ENCODE data around the gene PLEKHM2. TPM values are rescaled to one million over a fixed set of nuclear protein-coding genes. Genes with fewer than 3 reads are reported as not detected.

The PLEKHM2 gene
- total RNA-seq, 1 donor from 2014 or later: 70.4 TPM

- Mint-ChIP-seq H3K27ac (peak overlapping the region; percentile 24), H3K4me1 (ENCODE audit: low read depth) (peaks cover 1% of the 10 kb centered on the region), H3K4me3 (ENCODE audit: low read depth) (no peak overlapping the region), H3K27me3 (no peaks in the 10 kb centered on the region), H3K9me3 (ENCODE audit: low read depth) (no peaks in the 10 kb centered on the region), H3K36me3 (ENCODE audit: insufficient read depth) (peaks cover 8% of the 10 kb centered on the region)
- DNase-seq (ENCODE audit: low spot score, unreplicated experiment): no peak
- TF ChIP-seq, protein P1, sequence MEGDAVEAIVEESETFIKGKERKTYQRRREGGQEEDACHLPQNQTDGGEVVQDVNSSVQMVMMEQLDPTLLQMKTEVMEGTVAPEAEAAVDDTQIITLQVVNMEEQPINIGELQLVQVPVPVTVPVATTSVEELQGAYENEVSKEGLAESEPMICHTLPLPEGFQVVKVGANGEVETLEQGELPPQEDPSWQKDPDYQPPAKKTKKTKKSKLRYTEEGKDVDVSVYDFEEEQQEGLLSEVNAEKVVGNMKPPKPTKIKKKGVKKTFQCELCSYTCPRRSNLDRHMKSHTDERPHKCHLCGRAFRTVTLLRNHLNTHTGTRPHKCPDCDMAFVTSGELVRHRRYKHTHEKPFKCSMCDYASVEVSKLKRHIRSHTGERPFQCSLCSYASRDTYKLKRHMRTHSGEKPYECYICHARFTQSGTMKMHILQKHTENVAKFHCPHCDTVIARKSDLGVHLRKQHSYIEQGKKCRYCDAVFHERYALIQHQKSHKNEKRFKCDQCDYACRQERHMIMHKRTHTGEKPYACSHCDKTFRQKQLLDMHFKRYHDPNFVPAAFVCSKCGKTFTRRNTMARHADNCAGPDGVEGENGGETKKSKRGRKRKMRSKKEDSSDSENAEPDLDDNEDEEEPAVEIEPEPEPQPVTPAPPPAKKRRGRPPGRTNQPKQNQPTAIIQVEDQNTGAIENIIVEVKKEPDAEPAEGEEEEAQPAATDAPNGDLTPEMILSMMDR (IDR thresholded peaks at IDR 0.05; ENCODE audit: unreplicated experiment): no peak
Measured at GRCh38 chr1:15709226-15709625, 25.1 kb downstream of the PLEKHM2 start.

GRCh38 chr1:15712168-15712567 lies 28.0 kb downstream of the PLEKHM2 start:
- no peaks in the 10 kb centered on the region for H3K27me3 Mint-ChIP-seq
- DNase-seq (ENCODE audit: low spot score, unreplicated experiment): no peak
- H3K27ac Mint-ChIP-seq: no peak overlapping the region
- TF ChIP-seq, protein P1 (IDR thresholded peaks at IDR 0.05; ENCODE audit: unreplicated experiment): no peak
- H3K36me3 Mint-ChIP-seq (ENCODE audit: insufficient read depth): peaks cover 1% of the 10 kb centered on the region
- no peak overlapping the region for H3K4me3 Mint-ChIP-seq (ENCODE audit: low read depth)
- no peaks in the 10 kb centered on the region for H3K9me3 Mint-ChIP-seq (ENCODE audit: low read depth)
- H3K4me1 Mint-ChIP-seq (ENCODE audit: low read depth): no peaks in the 10 kb centered on the region

GRCh38 chr1:15714406-15715136 lies 30.5 kb downstream of the PLEKHM2 start:
- Mint-ChIP-seq H3K36me3 (ENCODE audit: insufficient read depth) (peaks cover 4% of the 10 kb centered on the region), H3K9me3 (ENCODE audit: low read depth) (no peaks in the 10 kb centered on the region), H3K27me3 (no peaks in the 10 kb centered on the region), H3K4me3 (ENCODE audit: low read depth) (no peak overlapping the region), H3K4me1 (ENCODE audit: low read depth) (no peaks in the 10 kb centered on the region), H3K27ac (peak overlapping the region; percentile 52)
- no peak for DNase-seq (ENCODE audit: low spot score, unreplicated experiment)
- TF ChIP-seq, protein P1 (IDR thresholded peaks at IDR 0.05; ENCODE audit: unreplicated experiment): no peak

DNA sequence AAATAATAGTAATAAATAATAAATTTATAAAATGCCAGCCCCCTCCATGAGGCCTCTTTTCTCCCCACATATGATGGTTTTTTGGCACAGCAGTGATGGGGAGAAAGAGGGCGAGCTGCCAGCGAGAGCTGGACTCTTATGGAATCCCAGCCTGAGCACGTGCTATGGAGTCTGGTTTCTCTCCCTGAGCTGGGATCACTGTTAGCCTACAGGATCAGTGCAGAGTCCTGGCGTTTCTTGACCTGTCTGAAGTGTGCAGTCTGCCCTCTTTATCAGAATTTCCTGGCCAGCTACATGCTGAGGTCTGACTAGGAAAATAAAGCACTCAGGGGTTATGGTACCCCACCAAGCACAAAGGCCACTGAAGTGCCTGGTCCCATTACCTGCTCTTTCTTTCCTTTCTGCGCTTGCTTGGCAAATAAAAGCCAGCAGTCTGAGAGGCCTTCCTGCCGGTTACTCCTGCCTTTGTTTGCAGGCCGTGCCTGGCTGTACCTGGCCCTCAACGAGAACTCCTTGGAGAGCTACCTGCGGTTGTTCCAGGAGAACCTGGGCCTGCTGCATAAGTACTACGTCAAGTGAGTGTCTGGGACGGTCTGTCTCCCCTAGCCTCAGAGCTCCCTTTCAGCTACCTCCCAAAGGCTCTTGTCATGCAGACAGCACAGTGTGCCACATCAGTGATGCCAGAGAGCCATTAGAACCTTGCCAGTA lies 33.5 kb downstream of the PLEKHM2 start:
- Mint-ChIP-seq H3K4me3 (ENCODE audit: low read depth) (no peak overlapping the region), H3K9me3 (ENCODE audit: low read depth) (no peaks in the 10 kb centered on the region), H3K4me1 (ENCODE audit: low read depth) (no peaks in the 10 kb centered on the region), H3K27ac (peak overlapping the region; percentile 88), H3K36me3 (ENCODE audit: insufficient read depth) (peaks cover 5% of the 10 kb centered on the region), H3K27me3 (no peaks in the 10 kb centered on the region)
- DNase-seq (ENCODE audit: low spot score, unreplicated experiment): no peak
- TF ChIP-seq, protein P1 (IDR thresholded peaks at IDR 0.05; ENCODE audit: unreplicated experiment): no peak

- Mint-ChIP-seq H3K27me3 (no peaks in the 10 kb centered on the region), H3K36me3 (ENCODE audit: insufficient read depth) (peaks cover 7% of the 10 kb centered on the region), H3K9me3 (ENCODE audit: low read depth) (no peaks in the 10 kb centered on the region), H3K27ac (peak overlapping the region; percentile 88), H3K4me1 (ENCODE audit: low read depth) (no peaks in the 10 kb centered on the region), H3K4me3 (ENCODE audit: low read depth) (no peak overlapping the region)
- TF ChIP-seq, protein P1 (IDR thresholded peaks at IDR 0.05; ENCODE audit: unreplicated experiment): no peak
- DNase-seq (ENCODE audit: low spot score, unreplicated experiment): no peak
Measured at GRCh38 chr1:15718199-15718601, 34.1 kb downstream of the PLEKHM2 start.

Data from progenitor cell of endocrine pancreas (in vitro differentiated cells).